Breast epithelium (tissue), 4 donors: ENCODE measurements around the gene GCHFR. TPM values are rescaled to one million over a fixed set of nuclear protein-coding genes. Genes with fewer than 3 reads are reported as not detected.

Experiments
- DNase-seq, 2 donors: peaks; one replicate each; pipeline ENCODE4 v3.0.0-alpha.2; 2019; ENCODE audit warnings: low spot score in 2 of 2
- H3K27ac ChIP-seq, 2 donors: fragments of 200-600 bp; sonication (generic) in 1 of 2; one replicate each; pipeline ENCODE4 v1.5.1; 2016 to 2019; ENCODE audit warnings: mild to moderate bottlenecking in 1 of 2
- H3K27me3 ChIP-seq, 2 donors: fragments of 200-600 bp; sonication (generic) in 1 of 2; one replicate each; pipeline versions ENCODE4 v1.5.1 to v1.6.0; 2017 to 2019; ENCODE audit warnings: control low read depth in 1 of 2, mild to moderate bottlenecking in 1 of 2
- H3K36me3 ChIP-seq: fragments of 200-600 bp; one replicate; pipeline ENCODE4 v1.5.1; 2019
- H3K4me1 ChIP-seq, 2 donors: fragments of 200-600 bp; sonication (generic); one replicate each; pipeline ENCODE4 v1.5.1; 2016 to 2019; ENCODE audit warnings: control low read depth in 1 of 2
- H3K4me3 ChIP-seq, 3 donors: fragments of 200-600 bp; sonication (generic); 1 replicate in 2 of 3; 2 replicates in 1 of 3; pipeline ENCODE4 v1.5.1; 2016 to 2019; ENCODE audit warnings: mild to moderate bottlenecking in 3 of 3, moderate library complexity in 2 of 3
- H3K9me3 ChIP-seq, 2 donors: fragments of 200-600 bp; sonication (generic) in 1 of 2; one replicate each; pipeline ENCODE4 v1.5.1; 2016 to 2019; ENCODE audit warnings: control low read depth in 1 of 2
- POLR2A ChIP-seq: fragments of 450-650 bp; IDR thresholded peaks from one replicate; pipeline ENCODE4 v1.6.1; 2016; ENCODE audit warnings: antibody characterized with exemption, mild to moderate bottlenecking, moderate library complexity
- POLR2AphosphoS5 ChIP-seq, 3 donors: sonication (generic); formaldehyde crosslinking; IDR thresholded peaks; one replicate each; pipeline ENCODE4 v1.6.1; 2017; ENCODE audit warnings: antibody characterized with exemption in 3 of 3
- intact Hi-C: fragments of 100-400 bp; cut with DNase I; formaldehyde crosslinking; loops from one replicate; pipeline ENCODE4 v1.15.1; 2023; ENCODE audit warnings: low total_unique reads
- total RNA-seq, 3 donors: library from RNA; depleted of rRNA; stranded (reverse); fragments of >200 nt; gene quantifications; one replicate each; pipeline ENCODE4 v1.1.0, GENCODE V29; 2016
- TF ChIP-seq, protein P1 (sequence below), 3 donors: fragments of 450-650 bp; IDR thresholded peaks; one replicate each; pipeline ENCODE4 v1.5.1; 2016 to 2017; ENCODE audit warnings: antibody characterized with exemption in 3 of 3, mild to moderate bottlenecking in 3 of 3, moderate library complexity in 3 of 3

The GCHFR gene
- total RNA-seq, 3 donors from 2014 or later = 56.0 to 100 (median 61.9) TPM

DNA sequence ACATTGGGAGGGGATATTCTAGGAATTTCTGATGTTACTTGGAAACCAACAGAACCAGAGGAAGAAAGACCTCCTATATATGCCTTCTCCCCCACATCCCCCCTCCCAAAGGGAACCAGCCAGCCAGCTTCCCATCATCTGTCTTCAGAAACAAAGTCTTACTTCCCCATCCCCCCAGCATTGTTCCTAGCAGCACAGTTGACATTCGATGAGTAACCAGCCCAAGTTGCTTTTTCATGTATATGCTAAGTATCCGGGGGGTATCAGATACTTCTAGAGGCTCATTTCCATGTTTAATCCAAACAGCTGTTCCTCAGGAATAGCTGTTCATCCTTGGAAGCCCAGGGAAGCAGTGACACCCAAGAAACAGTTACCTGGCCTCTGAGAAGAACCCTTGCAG lies 24.8 kb upstream of the GCHFR start:
- Histone ChIP-seq H3K27ac (no peak overlapping the region), H3K27me3 (no peaks in the 10 kb centered on the region), H3K4me1 (no peaks in the 10 kb centered on the region), H3K4me3 (no peak overlapping the region), H3K36me3 (peaks cover 14% of the 10 kb centered on the region), H3K9me3 (no peaks in the 10 kb centered on the region)
- TF ChIP-seq, protein P1, sequence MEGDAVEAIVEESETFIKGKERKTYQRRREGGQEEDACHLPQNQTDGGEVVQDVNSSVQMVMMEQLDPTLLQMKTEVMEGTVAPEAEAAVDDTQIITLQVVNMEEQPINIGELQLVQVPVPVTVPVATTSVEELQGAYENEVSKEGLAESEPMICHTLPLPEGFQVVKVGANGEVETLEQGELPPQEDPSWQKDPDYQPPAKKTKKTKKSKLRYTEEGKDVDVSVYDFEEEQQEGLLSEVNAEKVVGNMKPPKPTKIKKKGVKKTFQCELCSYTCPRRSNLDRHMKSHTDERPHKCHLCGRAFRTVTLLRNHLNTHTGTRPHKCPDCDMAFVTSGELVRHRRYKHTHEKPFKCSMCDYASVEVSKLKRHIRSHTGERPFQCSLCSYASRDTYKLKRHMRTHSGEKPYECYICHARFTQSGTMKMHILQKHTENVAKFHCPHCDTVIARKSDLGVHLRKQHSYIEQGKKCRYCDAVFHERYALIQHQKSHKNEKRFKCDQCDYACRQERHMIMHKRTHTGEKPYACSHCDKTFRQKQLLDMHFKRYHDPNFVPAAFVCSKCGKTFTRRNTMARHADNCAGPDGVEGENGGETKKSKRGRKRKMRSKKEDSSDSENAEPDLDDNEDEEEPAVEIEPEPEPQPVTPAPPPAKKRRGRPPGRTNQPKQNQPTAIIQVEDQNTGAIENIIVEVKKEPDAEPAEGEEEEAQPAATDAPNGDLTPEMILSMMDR (IDR thresholded peaks at IDR 0.05) = no peak
- no peak for TF ChIP-seq POLR2AphosphoS5 (IDR thresholded peaks at IDR 0.05)
- TF ChIP-seq POLR2A = no peak
- DNase-seq = no peak
- intact Hi-C loops = no loop called here

DNA sequence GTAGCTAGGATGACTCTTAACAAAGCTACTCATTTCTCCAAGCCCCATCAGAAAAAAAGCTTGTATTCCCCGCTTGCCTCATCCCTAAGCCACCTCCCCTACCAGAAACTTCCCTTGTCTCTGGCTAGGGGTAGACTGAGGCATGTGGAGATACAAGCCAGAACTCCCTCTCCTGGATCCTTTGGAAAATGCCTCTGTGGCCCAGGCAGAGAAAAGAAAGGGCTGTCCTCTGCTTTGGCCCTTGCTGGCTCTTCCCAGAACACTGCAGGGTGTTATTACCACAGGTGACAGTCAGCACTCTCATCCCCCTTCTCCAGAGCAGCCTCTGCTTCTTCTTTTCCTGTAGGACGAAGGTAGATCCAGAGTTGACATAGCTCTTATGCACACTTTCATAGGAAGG lies 24.0 kb upstream of the GCHFR start:
- intact Hi-C loops = no loop called here
- Histone ChIP-seq H3K4me1 (no peaks in the 10 kb centered on the region), H3K27ac (no peak overlapping the region), H3K27me3 (no peaks in the 10 kb centered on the region), H3K9me3 (no peaks in the 10 kb centered on the region), H3K4me3 (no peak overlapping the region), H3K36me3 (peaks cover 14% of the 10 kb centered on the region)
- no peak for DNase-seq
- TF ChIP-seq, protein P1 (IDR thresholded peaks at IDR 0.05) = no peak
- TF ChIP-seq POLR2A (no peak), POLR2AphosphoS5 (IDR thresholded peaks at IDR 0.05) (no peak)

DNA sequence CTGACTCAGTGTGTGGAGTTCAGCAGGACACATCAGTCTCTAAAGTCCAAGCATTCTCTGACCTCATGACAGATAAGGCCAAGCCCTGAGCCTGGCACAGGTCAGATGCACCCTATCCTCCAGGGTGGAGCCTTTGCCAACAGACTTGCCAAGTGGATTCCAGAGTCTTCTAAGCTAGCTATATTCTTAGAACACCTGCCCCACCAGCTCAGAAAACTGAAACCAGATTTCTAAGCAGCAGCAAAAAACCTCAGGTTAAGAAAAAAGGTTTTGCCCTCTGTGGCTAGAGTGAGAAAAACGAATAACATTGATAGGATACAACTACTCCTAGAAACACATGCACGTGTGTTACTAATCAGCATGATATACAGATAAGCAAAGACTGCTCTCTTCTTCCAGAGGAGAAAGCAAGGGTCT lies 20.4 kb upstream of the GCHFR start:
- H3K9me3 ChIP-seq = no peaks in the 10 kb centered on the region
- H3K4me3 ChIP-seq = no peak overlapping the region
- no peak for TF ChIP-seq POLR2AphosphoS5 (IDR thresholded peaks at IDR 0.05)
- TF ChIP-seq, protein P1 (IDR thresholded peaks at IDR 0.05) = no peak
- no peak for TF ChIP-seq POLR2A
- no peak overlapping the region for H3K27ac ChIP-seq
- intact Hi-C loops = no loop called here
- H3K36me3 ChIP-seq = peaks cover 7% of the 10 kb centered on the region
- no peaks in the 10 kb centered on the region for H3K4me1 ChIP-seq
- no peak for DNase-seq
- no peaks in the 10 kb centered on the region for H3K27me3 ChIP-seq

DNA sequence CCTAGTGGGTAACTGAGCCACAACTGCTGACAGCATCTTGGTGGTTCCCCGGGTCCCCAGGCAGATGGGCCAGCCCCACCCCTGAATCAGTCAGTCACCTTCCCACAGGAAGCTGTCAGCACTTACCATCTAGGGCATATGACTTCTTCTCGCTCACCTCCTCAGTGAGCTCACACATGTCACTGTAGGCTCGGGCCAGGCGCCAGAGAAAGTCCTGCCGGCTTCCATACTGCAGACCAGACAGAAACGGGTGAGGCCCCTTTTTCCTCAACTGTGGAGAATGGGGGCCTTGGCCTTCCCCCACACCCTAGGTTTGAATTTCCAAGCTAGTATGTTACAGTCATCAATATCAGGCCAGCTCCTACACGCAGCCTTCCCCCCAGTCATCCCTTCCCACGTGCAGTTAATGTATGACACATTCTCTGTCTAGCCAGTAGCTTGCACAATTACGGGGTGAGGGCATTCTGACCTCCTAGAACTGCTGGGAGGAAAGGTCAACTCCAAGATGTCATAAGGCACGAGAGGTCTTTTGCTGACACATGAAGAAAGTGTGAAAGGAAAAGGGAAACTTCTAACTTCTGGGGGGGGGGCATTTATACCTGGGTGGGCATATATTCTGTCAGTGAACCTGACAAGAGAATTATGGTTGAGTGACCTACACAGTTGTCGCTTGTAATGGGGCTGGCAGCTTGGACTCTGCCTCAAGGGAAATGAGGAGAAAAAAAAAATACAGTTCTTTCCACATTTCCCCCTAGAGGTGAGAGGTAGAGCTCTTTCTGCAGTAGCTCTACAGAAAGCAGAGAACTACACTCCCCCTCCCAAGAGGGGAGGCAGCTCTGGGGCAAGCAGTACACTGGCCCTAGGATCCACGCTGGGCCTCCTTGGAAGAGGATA lies 19.7 kb upstream of the GCHFR start:
- peaks cover 7% of the 10 kb centered on the region for H3K36me3 ChIP-seq
- intact Hi-C loops = no loop called here

DNA sequence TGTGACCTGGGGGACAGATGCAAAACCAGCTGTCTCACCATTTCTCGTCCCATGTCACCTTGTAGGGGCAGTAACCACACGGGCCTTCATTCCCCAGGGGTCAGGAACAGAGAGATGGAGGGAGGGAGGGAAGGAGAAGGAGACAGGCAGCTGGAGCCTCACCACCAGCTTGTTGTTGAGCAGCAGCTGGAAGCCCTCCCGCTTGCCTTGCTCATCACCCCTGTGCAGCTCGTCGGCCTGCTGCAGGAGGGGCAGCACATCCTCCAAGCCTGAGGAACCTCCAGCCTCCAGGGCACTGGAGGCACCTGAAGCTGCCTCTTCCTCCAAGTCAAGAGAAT lies 19.1 kb upstream of the GCHFR start:
- peaks cover 4% of the 10 kb centered on the region for H3K36me3 ChIP-seq
- no peak for DNase-seq
- H3K27ac ChIP-seq = no peak overlapping the region

More for the DNA sequence above, 19.7 kb upstream of the GCHFR start:
- TF ChIP-seq POLR2AphosphoS5 (IDR thresholded peaks at IDR 0.05) (no peak), POLR2A (no peak)
- TF ChIP-seq, protein P1 (IDR thresholded peaks at IDR 0.05) = no peak
- H3K27ac ChIP-seq = no peak overlapping the region
- DNase-seq = no peak
- no peak overlapping the region for H3K4me3 ChIP-seq
- H3K27me3 ChIP-seq = no peaks in the 10 kb centered on the region
- no peaks in the 10 kb centered on the region for H3K9me3 ChIP-seq
- H3K4me1 ChIP-seq = no peaks in the 10 kb centered on the region

More for the DNA sequence above, 19.1 kb upstream of the GCHFR start:
- TF ChIP-seq, protein P1 (IDR thresholded peaks at IDR 0.05) = no peak
- TF ChIP-seq POLR2AphosphoS5 (IDR thresholded peaks at IDR 0.05) = no peak
- no peak for TF ChIP-seq POLR2A
- Histone ChIP-seq H3K4me3 (no peak overlapping the region), H3K27me3 (no peaks in the 10 kb centered on the region), H3K4me1 (no peaks in the 10 kb centered on the region), H3K9me3 (no peaks in the 10 kb centered on the region)
- intact Hi-C loops = no loop called here
